Measurements from ENCODE around the gene PLEKHM3. TPM values are rescaled to one million over a fixed set of nuclear protein-coding genes. Genes with fewer than 3 reads are reported as not detected.

PLEKHM3 gene
- total RNA-seq, 1 donor from 2014 or later, result 5.7 TPM

GRCh38 chr2:208000701-208001395 is 24.5 kb downstream of the PLEKHM3 start:
- intact Hi-C loops (cut with micrococcal nuclease), result no loop called here

- intact Hi-C loops (cut with micrococcal nuclease), result no loop called here
These were observed 28.5 kb downstream of the PLEKHM3 start for GRCh38 chr2:207996848-207997247.

GRCh38 chr2:207995887-207996286 is 29.4 kb downstream of the PLEKHM3 start:
- intact Hi-C loops (cut with micrococcal nuclease), result no loop called here

- intact Hi-C loops (cut with micrococcal nuclease), result no loop called here
These were observed 32.1 kb downstream of the PLEKHM3 start for GRCh38 chr2:207993151-207993763.

GRCh38 chr2:207991944-207992343 is 33.4 kb downstream of the PLEKHM3 start:
- intact Hi-C loops (cut with micrococcal nuclease), result no loop called here

GRCh38 chr2:207990784-207991183 is 34.5 kb downstream of the PLEKHM3 start:
- intact Hi-C loops (cut with micrococcal nuclease), result no loop called here

GRCh38 chr2:207988975-207989374 is 36.4 kb downstream of the PLEKHM3 start:
- intact Hi-C loops (cut with micrococcal nuclease), result no loop called here

- intact Hi-C loops (cut with micrococcal nuclease), result no loop called here
These were observed 38.2 kb downstream of the PLEKHM3 start for GRCh38 chr2:207987025-207987716.

GRCh38 chr2:207984765-207985480 is 40.4 kb downstream of the PLEKHM3 start:
- intact Hi-C loops (cut with micrococcal nuclease), result no loop called here

GRCh38 chr2:207983641-207984042 is 41.7 kb downstream of the PLEKHM3 start:
- intact Hi-C loops (cut with micrococcal nuclease), result no loop called here

GRCh38 chr2:207978177-207978948 is 47.0 kb downstream of the PLEKHM3 start:
- intact Hi-C loops (cut with micrococcal nuclease), result no loop called here

- intact Hi-C loops (cut with micrococcal nuclease), result no loop called here
These were observed 49.4 kb downstream of the PLEKHM3 start for GRCh38 chr2:207975921-207976320.

- intact Hi-C loops (cut with micrococcal nuclease), result no loop called here
These were observed 51.1 kb downstream of the PLEKHM3 start for GRCh38 chr2:207974216-207974605.

- intact Hi-C loops (cut with micrococcal nuclease), result no loop called here
These were observed 54.5 kb downstream of the PLEKHM3 start for GRCh38 chr2:207970826-207971180.

- intact Hi-C loops (cut with micrococcal nuclease), result no loop called here
These were observed 55.0 kb downstream of the PLEKHM3 start for GRCh38 chr2:207970147-207970825.

GRCh38 chr2:207969249-207969648 is 56.1 kb downstream of the PLEKHM3 start:
- intact Hi-C loops (cut with micrococcal nuclease), result no loop called here

- intact Hi-C loops (cut with micrococcal nuclease), result no loop called here
These were observed 58.2 kb downstream of the PLEKHM3 start for GRCh38 chr2:207967121-207967520.

- intact Hi-C loops (cut with micrococcal nuclease), result no loop called here
These were observed 64.4 kb downstream of the PLEKHM3 start for GRCh38 chr2:207960911-207961310.

GRCh38 chr2:207960090-207960489 is 65.2 kb downstream of the PLEKHM3 start:
- intact Hi-C loops (cut with micrococcal nuclease), result no loop called here

GRCh38 chr2:207956771-207957170 is 68.6 kb downstream of the PLEKHM3 start:
- intact Hi-C loops (cut with micrococcal nuclease), result no loop called here

GRCh38 chr2:207955456-207955855 is 69.9 kb downstream of the PLEKHM3 start:
- intact Hi-C loops (cut with micrococcal nuclease), result no loop called here

All from T-helper 2 cell treated with Interferon-gamma antibody and Interleukin-4, amounts not matched to agents 100 ng/mL and 5 ng/mL, for 36 hours (primary cell).